GM18951 (cell line): ENCODE results near the gene EPGN.

Experiments used
- POLR2A ChIP-seq: IDR thresholded peaks from 4 replicates; pipeline ENCODE4 v1.6.1; 2011; ENCODE audit warnings: mild to moderate bottlenecking; ENCODE audit not compliant: insufficient read length, insufficient read depth; ENCODE audit errors: extremely low read depth
- in situ Hi-C: fragments of 300-500 bp; cut with MboI; formaldehyde crosslinking; loops from one replicate; pipeline ENCODE4 v1.12.0; 2022; ENCODE audit warnings: low sequenced_read_pairs, mixed read lengths, inconsistent platforms; ENCODE audit not compliant: unreplicated experiment

Gene EPGN

GRCh38 chr4:74316397-74316796, 8.1 kb downstream of the EPGN start:
- in situ Hi-C loops, result loop anchor here (10.0 kb wide), 1 partner anchor 122 kb away; no protein-coding TSS in a partner anchor
- TF ChIP-seq POLR2A, result no peak

GRCh38 chr4:74317616-74318246, 9.5 kb downstream of the EPGN start:
- in situ Hi-C loops, result loop anchor here (10.0 kb wide), 1 partner anchor 123 kb away; no protein-coding TSS in a partner anchor
- no peak for TF ChIP-seq POLR2A

DNA sequence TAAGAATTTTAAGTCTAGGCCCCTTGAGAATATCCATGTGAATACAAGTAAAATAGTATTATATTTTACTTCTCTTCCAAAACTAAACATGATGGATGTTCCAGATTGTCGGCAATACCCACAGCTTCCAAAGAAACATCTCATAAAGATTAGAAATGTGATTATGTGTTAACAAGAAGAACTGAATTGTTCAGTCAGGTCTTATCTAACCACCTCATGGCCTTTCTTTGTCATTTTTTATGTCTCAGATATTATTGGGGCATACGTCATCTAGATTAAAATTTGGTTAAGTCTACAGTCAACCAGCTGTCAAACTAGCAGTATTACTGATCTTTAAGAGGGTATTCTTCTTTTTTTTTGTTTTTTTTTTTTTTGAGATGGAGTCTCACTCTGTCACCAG, 10.0 kb downstream of the EPGN start:
- TF ChIP-seq POLR2A, result no peak

GRCh38 chr4:74319470-74319869, 11.2 kb downstream of the EPGN start:
- TF ChIP-seq POLR2A, result no peak
- in situ Hi-C loops, result loop anchor here (10.0 kb wide), 1 partner anchor 125 kb away; no protein-coding TSS in a partner anchor

More for the DNA sequence above, 10.0 kb downstream of the EPGN start:
- in situ Hi-C loops, result loop anchor here (10.0 kb wide), 1 partner anchor 123 kb away; no protein-coding TSS in a partner anchor

GRCh38 chr4:74320559-74321118, 12.4 kb downstream of the EPGN start:
- no peak for TF ChIP-seq POLR2A
- in situ Hi-C loops, result no loop called here

GRCh38 chr4:74322301-74322700, 14.0 kb downstream of the EPGN start:
- TF ChIP-seq POLR2A, result no peak
- in situ Hi-C loops, result no loop called here

DNA sequence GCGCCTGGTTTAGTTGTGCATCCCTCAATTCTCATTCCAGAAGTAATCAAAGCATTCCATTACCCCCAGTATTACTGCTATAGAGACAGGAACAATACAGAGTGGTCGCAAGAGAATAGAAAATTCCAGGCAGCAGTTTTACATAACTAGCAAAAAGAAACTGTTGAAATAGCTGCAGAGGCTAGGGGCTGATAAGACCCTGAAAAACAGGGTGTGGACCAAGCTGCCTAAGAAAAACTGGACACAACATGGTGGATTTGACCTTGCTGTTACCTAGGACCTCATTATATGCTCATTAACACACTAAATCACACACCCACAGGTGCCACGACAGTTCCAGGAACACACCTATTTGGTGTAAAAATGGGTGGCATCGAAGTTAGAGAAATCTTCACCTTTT, 15.4 kb downstream of the EPGN start:
- TF ChIP-seq POLR2A, result no peak
- in situ Hi-C loops, result no loop called here

GRCh38 chr4:74324262-74324661, 16.0 kb downstream of the EPGN start:
- in situ Hi-C loops, result no loop called here
- TF ChIP-seq POLR2A, result no peak

DNA sequence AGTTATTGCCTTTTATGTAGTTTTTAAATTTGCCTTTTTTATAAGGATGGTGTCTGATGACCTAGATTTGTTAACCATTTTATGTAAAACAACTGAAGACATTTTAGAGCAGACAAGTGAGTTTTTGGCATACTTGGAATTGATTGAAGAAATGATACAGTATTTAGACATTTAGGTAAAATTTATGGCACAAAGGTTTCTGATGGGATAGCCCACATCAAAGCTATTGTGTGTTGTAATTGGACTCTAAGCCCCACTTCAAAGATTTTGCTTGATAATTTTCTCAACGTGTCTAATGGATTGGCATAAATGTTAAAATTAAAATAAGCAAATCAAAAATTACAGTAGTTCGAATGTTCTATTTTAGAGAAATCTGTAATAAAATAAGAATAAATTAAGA, 17.6 kb downstream of the EPGN start:
- TF ChIP-seq POLR2A, result no peak
- in situ Hi-C loops, result no loop called here

DNA sequence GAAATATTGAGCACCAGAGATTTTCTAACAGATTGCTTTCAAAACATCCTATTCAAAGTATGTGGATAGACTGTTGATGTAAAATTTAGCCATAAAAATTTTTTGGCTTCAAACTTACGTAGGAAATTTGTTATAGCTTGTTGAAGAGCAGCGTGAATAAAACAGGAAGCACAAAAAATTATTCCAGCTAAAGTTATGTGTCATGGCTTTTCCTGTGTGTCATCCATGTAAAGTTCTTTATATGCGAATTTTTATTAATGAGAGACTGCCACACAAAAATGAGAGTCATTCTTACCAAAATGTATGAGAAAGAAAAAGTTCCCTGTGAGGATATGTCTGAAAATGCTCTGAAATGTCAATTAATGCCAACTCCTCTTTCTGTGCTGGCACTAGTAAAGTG, 19.5 kb downstream of the EPGN start:
- in situ Hi-C loops, result no loop called here
- no peak for TF ChIP-seq POLR2A

- TF ChIP-seq POLR2A, result no peak
- in situ Hi-C loops, result no loop called here
Observed at GRCh38 chr4:74328501-74328900, 20.2 kb downstream of the EPGN start.

GRCh38 chr4:74329307-74329706, 21.0 kb downstream of the EPGN start:
- in situ Hi-C loops, result no loop called here
- TF ChIP-seq POLR2A, result no peak

- no peak for TF ChIP-seq POLR2A
- in situ Hi-C loops, result no loop called here
Observed at GRCh38 chr4:74330295-74330750, 22.1 kb downstream of the EPGN start.

GRCh38 chr4:74331252-74331651, 23.0 kb downstream of the EPGN start:
- in situ Hi-C loops, result no loop called here

GRCh38 chr4:74331944-74332343, 23.7 kb downstream of the EPGN start:
- in situ Hi-C loops, result no loop called here
- no peak for TF ChIP-seq POLR2A

More at GRCh38 chr4:74331252-74331651, 23.0 kb downstream of the EPGN start:
- no peak for TF ChIP-seq POLR2A

DNA sequence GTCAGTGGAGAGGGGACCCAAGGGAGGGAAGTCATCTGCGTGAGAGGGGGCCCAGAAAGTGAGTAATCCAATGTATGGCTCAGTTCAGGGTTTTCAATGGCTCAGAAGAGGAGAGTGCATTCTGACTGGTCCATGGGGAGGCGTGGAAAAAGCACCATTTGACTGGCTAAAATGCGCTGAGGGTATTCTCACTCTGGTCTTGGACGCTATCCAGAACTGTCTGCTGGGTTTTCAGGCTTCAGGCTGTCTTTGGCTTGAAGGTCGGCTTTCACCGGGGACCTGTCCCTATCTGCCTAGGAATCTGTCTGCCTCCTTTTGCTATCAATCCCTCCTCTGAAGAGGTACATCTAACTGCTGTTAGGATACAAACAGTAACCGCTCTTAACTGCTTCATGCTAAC, 26.4 kb downstream of the EPGN start:
- TF ChIP-seq POLR2A, result no peak
- in situ Hi-C loops, result no loop called here
